Left lung (tissue), 10 donors: Measurements from ENCODE around the gene HAUS2. TPM values are rescaled to one million over a fixed set of nuclear protein-coding genes. Genes with fewer than 3 reads are reported as not detected.
"Not testable (repeated sequence)": the region's sequence is repeated elsewhere in the genome, so short reads cannot be mapped to it uniquely, and the experiment has no call there.

Source experiments
- ATAC-seq: fragments of 200-7000 bp; cut with Tn5 transposase; one replicate; pipeline ENCODE4 v1.9.1; 2020; ENCODE audit warnings: moderate library complexity
- DNase-seq, 4 donors: peaks; one replicate each; pipeline ENCODE4 v3.0.0-alpha.2; 2013 to 2020
- H3K27ac ChIP-seq, 2 donors: fragments of 200-600 bp; sonication (generic) in 1 of 2; one replicate each; pipeline versions ENCODE4 v1.5.0 to v1.8.0; 2020 to 2021
- H3K27me3 ChIP-seq, 2 donors: fragments of 200-600 bp; sonication (generic) in 1 of 2; one replicate each; pipeline versions ENCODE4 v1.5.0 to v1.8.0; 2020 to 2021
- H3K36me3 ChIP-seq, 2 donors: fragments of 200-600 bp; sonication (generic) in 1 of 2; one replicate each; pipeline versions ENCODE4 v1.5.0 to v1.8.0; 2020 to 2021
- H3K4me1 ChIP-seq, 2 donors: fragments of 200-600 bp; one replicate each; pipeline ENCODE4 v1.8.0; 2021
- H3K4me3 ChIP-seq, 2 donors: fragments of 200-600 bp; sonication (generic) in 1 of 2; one replicate each; pipeline versions ENCODE4 v1.5.0 to v1.8.0; 2020 to 2021; ENCODE audit warnings: mild to moderate bottlenecking in 1 of 2
- H3K9me3 ChIP-seq, 2 donors: fragments of 200-600 bp; sonication (generic) in 1 of 2; one replicate each; pipeline versions ENCODE4 v1.5.0 to v1.8.0; 2020 to 2021
- intact Hi-C, 2 donors: fragments of 100-400 bp; cut with DNase I; formaldehyde crosslinking; loops; one replicate each; pipeline versions ENCODE4 v1.11.2 to v1.14.2; 2022
- polyA plus RNA-seq, 6 donors: library from polyadenylated mRNA; unstranded; fragments of 120-200 nt; gene quantifications; one replicate each; pipeline ENCODE4 v1.2.1, GENCODE V29; 2013; ENCODE audit not compliant: insufficient read length in 6 of 6
- total RNA-seq, 2 donors: library from RNA; stranded (reverse); fragmentation: NEBNext Ultra II Directional; extraction: Animal tissue kit (Norgen Biotek cat#: 25700); gene quantifications; one replicate each; pipeline ENCODE4 v1.2.1, GENCODE V29; 2021
- TF ChIP-seq, protein P1 (sequence below), 2 donors: fragments of 200-600 bp; sonication (generic) in 1 of 2; IDR thresholded peaks; one replicate each; pipeline versions ENCODE4 v1.5.0 to v1.8.0; 2021; ENCODE audit warnings: antibody characterized with exemption in 2 of 2
- donor health status: DM: no; HTN: yes; CAD: no.
- donor health status: DM: no; HTN: no; CAD: no.

Gene HAUS2
- total and polyA plus RNA-seq, 8 donors = 18.4 to 27.1 (median 22.6) TPM

DNA sequence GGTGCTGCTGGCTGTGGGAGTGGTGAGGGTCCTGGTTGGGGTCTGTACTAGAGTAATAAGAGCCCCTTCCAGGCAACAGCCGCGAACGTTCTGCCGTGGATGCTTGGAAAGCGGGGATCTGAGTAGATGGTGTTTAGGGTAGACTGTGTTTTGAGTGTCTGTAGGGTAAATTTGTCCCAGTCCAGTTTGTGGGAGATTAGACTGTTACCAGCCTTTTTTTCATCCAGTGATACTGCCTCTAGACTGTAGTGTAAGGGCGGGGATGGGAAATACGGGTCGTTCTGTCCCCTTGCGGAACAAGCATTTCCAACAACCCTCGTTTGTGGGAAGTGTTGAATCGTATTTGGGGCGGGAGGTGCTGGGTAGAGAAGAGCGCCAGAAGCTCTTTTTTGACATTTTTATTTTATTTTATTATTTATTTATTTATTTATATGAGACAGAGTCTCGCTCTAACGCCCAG lies 424 bp downstream of the HAUS2 start:
- Histone ChIP-seq H3K36me3 (peaks cover 0 to 16% of the 10 kb centered on the region in 2 donors), H3K9me3 (no peaks in the 10 kb centered on the region), H3K4me1 (peaks cover 19 to 68% of the 10 kb centered on the region in 2 donors), H3K4me3 (peak overlapping the region; percentile 84 to 99), H3K27ac (peak overlapping the region; percentile 89 to 96), H3K27me3 (no peaks in the 10 kb centered on the region)
- TF ChIP-seq, protein P1, sequence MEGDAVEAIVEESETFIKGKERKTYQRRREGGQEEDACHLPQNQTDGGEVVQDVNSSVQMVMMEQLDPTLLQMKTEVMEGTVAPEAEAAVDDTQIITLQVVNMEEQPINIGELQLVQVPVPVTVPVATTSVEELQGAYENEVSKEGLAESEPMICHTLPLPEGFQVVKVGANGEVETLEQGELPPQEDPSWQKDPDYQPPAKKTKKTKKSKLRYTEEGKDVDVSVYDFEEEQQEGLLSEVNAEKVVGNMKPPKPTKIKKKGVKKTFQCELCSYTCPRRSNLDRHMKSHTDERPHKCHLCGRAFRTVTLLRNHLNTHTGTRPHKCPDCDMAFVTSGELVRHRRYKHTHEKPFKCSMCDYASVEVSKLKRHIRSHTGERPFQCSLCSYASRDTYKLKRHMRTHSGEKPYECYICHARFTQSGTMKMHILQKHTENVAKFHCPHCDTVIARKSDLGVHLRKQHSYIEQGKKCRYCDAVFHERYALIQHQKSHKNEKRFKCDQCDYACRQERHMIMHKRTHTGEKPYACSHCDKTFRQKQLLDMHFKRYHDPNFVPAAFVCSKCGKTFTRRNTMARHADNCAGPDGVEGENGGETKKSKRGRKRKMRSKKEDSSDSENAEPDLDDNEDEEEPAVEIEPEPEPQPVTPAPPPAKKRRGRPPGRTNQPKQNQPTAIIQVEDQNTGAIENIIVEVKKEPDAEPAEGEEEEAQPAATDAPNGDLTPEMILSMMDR (IDR thresholded peaks at IDR 0.05) = no peak
- peak; percentile 45 for ATAC-seq
- intact Hi-C loops = no loop called here
- DNase-seq = peak in 1 of 4 donors; percentile 49

DNA sequence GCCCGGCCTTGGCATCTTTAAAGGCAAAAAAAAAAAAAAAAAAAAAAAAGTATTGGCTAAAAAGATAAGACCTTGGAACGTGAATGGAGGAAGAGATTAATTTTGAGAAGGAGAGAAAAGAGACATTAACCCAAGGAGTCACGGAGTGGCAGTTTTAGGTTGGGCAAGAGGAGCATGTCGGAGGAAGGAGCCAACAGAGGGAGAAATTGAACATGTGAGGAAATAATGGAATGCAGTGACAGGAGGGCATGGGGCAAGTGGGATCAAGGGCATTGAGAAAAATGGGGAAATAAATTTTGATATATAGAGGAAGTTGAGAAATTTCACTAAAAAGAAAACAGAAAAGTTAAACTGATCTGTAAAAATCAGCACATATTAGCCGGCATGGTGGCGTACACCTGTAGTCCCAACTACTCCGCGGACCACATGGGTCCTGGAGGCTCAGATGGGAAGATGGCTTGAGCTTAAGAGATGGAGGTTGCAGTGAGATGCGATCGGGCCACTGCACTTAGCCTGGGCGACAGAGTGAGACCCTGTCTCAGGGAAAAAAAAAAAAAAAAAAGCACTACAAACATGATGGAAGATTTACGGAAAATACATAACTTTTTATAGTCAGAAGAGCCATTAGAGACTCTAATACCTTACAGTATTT lies 1.2 kb downstream of the HAUS2 start:
- ATAC-seq = no peak
- peak overlapping the region; percentile 84 to 99 for H3K4me3 ChIP-seq
- no peaks in the 10 kb centered on the region for H3K27me3 ChIP-seq
- intact Hi-C loops = loop anchor here in 1 of 2 donors (10.0 kb wide), 1 partner anchor 95 kb away; no protein-coding TSS in a partner anchor
- TF ChIP-seq, protein P1 (IDR thresholded peaks at IDR 0.05) = no peak
- H3K4me1 ChIP-seq = peaks cover 19 to 63% of the 10 kb centered on the region in 2 donors
- no peaks in the 10 kb centered on the region for H3K9me3 ChIP-seq
- DNase-seq = no peak
- H3K36me3 ChIP-seq = peaks cover 0 to 8% of the 10 kb centered on the region in 2 donors
- H3K27ac ChIP-seq = peak overlapping the region in 1 of 2 donors; percentile 96

DNA sequence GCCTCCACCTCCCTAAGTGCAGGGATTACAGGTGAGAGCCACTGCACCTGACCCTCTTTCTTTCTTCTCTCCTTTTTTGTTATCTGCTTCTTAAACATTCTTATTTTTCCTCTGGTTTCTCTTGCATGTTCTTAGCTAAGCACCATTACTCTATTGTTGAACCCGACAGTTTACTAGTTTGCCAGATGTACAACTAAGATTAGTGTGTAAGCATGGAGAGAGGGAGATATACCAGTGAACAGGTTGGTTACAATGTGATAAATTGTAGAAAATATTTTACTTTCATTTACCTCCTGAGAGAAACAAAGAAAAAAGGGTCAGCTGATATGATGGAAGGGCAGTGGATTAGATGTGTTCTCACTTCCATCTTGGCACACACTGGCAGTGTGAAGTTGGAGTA lies 4.9 kb downstream of the HAUS2 start:
- H3K9me3 ChIP-seq = no peaks in the 10 kb centered on the region
- H3K27ac ChIP-seq = no peak overlapping the region
- H3K36me3 ChIP-seq = peaks cover 0 to 4% of the 10 kb centered on the region in 2 donors
- H3K4me1 ChIP-seq = peaks cover 6 to 29% of the 10 kb centered on the region in 2 donors
- no peak overlapping the region for H3K4me3 ChIP-seq
- no peaks in the 10 kb centered on the region for H3K27me3 ChIP-seq
- no peak for ATAC-seq
- intact Hi-C loops = loop anchor here in 1 of 2 donors (10.0 kb wide), 1 partner anchor 91 kb away; no protein-coding TSS in a partner anchor
- TF ChIP-seq, protein P1 (IDR thresholded peaks at IDR 0.05) = no peak
- DNase-seq = no peak

DNA sequence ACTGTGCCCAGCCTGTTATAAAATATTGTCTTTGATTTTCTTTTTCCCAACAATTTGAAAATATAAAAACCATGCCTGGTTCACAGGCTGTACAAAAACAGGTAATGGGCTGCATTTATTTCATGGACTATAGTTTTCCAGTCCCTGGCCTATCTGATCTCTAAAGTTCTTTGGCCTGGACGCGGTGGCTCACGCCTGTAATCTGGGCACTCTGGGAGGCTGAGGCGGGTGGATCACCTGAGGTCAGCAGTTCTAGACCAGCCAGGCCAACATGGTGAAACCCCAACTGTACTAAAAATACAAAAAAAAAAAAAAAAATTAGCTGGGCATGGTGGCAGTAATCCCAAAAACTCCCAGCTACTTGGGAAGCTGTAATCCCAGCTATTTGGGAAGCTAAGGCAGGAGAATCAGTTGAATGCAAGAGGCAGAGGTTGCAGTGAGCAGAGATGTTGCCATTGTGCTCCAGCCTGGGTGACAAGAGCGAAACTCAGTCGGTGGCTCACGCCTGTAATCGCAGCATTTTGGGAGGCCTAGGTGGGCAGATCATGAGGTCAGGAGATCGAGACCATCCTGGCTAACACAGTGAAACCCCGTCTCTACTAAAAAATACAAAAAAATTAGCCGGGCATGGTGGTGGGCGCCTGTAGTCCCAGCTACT lies 8.0 kb downstream of the HAUS2 start:
- DNase-seq, H3K27ac ChIP-seq: not testable (repeated sequence)
- intact Hi-C loops = loop anchor here in 1 of 2 donors (10.0 kb wide), 1 partner anchor 88 kb away; no protein-coding TSS in a partner anchor

DNA sequence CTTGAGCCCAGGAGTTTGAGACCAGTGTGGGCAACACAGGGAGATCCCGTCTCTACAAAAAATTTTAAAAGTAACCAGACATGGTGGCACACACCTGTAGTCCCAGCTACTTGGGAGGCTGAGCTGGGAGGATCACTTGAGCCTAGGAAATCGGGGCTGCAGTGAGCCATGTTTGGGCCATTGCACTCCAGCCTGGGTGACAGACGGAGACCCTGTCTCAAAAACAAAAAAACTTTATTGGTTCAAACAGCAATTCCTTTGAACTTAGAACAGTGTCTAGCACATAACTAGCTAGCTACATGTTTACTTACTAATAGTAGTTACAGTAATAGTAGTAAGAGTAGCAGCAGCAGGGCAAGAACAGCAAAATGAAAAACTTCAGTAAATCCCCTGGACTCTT lies 10.1 kb downstream of the HAUS2 start:
- Histone ChIP-seq H3K36me3 (peaks cover 4 to 56% of the 10 kb centered on the region in 2 donors), H3K9me3 (no peaks in the 10 kb centered on the region), H3K4me3 (no peak overlapping the region), H3K27ac (no peak overlapping the region), H3K27me3 (no peaks in the 10 kb centered on the region), H3K4me1 (peaks cover 0 to 3% of the 10 kb centered on the region in 2 donors)
- ATAC-seq = no peak
- intact Hi-C loops = loop anchor here in 1 of 2 donors (10.0 kb wide), 1 partner anchor 86 kb away; no protein-coding TSS in a partner anchor
- TF ChIP-seq, protein P1 (IDR thresholded peaks at IDR 0.05) = no peak
- no peak for DNase-seq

More for the DNA sequence above, 8.0 kb downstream of the HAUS2 start:
- H3K27me3 ChIP-seq, ATAC-seq, H3K4me3 ChIP-seq, H3K9me3 ChIP-seq: not testable (repeated sequence)
- Histone ChIP-seq H3K36me3 (peaks cover 2 to 35% of the 10 kb centered on the region in 2 donors), H3K4me1 (peaks cover 0 to 16% of the 10 kb centered on the region in 2 donors)
